Activated T-cell treated with anti-CD3 and anti-CD28 coated beads for 48 hours (primary cell): ENCODE data around the gene IL17D.
A peak's percentile ranks its signal among the peaks of the same experiment; 100 is the strongest.
"Not testable (repeated sequence)": the region's sequence is repeated elsewhere in the genome, so short reads cannot be mapped to it uniquely, and the experiment has no call there.

Experiments
- DNase-seq: peaks from one replicate; pipeline ENCODE4 v3.0.0-alpha.2; 2020; ENCODE audit warnings: low read depth

The IL17D gene, protein sequence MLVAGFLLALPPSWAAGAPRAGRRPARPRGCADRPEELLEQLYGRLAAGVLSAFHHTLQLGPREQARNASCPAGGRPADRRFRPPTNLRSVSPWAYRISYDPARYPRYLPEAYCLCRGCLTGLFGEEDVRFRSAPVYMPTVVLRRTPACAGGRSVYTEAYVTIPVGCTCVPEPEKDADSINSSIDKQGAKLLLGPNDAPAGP

DNA sequence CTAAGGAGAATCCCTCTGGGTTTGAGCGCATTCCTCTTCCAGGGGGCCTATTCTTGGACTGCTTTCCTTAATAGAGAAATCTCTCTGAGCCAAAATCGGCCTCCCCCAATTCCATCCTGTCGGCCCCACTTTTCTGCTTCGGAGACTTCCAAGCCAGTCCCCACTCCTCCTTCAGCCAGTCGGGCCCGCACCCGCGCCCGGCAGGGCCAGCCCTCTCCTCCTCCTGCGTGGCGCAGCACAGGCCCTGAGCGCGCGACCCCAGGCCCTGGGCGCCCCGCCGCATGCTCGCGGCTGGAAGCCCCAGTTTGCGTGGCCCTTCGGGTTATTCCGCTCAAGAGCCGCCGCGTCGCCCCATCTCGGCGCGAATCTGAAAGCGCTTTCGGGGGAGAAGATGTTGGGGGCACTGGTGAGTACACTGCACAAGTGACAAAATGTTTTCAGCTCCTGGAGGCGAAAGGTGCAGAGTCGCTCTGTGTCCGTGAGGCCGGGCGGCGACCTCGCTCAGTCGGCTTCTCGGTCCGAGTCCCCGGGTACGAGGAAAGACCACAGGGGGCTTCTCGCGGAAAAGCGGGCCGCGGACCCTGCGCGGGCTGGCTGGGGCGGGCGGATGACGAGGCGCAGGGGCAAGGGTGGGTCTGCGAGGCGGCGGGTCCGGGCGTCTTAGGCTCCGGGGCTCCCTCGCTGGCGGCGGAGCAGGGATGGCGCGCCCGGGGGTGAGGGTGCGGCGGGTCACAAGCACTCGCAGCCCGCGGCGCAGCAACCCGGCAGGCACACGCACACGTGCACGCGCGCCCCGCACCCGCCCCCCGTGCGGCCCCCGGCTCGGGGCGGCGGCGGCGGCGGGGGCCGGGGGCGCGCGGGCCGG is at the start of gene IL17D:
Gene IL17D, plus strand, starts transcription at position 785 of the 865 bp plus-strand sequence. CDS start 303 bp downstream, outside the sequence.
- DNase-seq = peak; percentile 19

DNA sequence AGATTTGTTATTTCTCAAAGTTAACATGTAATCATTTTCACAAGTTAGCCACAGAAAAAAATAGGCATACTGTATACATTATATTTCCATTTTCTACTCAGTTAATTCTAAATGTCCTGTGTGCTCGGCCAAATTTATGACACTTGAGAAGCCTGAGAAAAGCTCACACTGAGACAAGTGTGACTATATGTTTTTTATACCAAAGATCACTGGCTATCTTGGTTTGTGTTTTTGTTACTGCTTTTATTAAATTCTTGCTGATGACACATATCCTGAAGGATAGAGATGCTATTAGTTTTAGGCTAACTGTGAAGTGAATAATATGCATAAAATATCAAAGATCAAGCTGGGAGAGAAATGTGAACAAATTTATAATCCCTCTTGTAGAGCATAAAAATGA is 49.3 kb upstream of the IL17D start:
- DNase-seq = no peak

DNA sequence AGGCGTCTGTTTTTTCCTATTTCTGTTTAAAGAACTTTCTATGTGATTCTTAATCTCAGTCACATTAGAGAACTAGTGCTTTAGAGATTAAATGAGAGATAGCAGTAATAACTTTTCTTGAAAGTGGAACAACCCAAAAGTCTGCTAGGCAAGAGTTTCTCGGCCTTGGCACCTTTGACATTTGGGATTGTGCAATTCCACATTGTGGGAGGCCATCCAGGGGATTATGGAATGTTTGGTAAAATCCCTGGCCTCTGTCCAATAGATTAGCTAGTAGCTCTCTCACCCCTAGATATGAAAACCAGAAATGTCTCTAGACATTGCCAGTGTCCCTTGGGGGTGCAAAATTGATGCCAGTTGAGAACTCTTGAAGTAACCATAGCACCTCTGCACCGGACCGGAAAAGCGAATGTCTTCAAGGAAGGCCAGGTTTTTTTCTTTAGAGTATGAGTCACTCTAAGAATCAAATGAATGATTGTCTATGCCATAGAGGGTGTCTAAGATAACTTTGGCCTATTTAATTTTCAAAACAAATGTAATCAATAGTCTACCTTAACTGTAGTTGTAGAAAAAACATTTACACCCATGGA is 45.0 kb upstream of the IL17D start:
- DNase-seq = no peak

DNA sequence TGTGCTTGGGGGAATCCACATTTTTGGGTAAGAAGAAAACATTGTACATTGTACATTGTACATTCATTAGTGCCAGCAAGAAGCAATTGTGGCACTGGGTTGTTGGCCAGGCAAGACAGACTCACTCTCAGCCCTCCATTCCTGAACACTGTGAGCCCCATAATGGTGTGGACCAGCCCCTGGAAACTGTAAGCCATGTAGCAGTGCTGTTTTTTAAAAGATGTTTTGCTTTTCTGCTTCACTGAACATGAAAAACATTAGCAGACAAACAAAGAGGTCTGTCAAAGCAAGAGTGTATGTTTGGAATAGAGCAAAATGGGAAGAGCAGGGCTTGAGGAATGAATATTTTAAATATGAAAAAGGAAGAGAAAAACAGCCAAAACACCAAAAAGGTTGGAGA is 39.1 kb upstream of the IL17D start:
- DNase-seq = no peak

DNA sequence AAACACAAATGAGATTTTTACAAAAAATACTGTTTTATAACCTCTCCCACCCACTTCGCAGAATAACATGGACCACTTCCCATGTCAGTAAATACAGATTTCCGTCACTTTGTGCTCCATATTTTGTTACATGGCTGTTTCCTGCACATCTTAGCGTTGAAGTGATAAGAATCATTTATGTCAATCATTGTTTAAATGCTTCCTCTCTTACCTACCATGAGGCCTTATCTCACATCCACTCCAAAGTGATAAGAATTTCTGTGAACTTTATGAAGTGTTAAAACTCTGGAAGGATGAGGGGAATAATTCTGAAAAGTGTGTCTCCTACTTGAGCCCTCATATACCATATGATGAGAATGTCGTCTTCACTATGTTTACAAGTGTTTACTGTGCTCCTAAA is 36.6 kb upstream of the IL17D start:
- no peak for DNase-seq

DNA sequence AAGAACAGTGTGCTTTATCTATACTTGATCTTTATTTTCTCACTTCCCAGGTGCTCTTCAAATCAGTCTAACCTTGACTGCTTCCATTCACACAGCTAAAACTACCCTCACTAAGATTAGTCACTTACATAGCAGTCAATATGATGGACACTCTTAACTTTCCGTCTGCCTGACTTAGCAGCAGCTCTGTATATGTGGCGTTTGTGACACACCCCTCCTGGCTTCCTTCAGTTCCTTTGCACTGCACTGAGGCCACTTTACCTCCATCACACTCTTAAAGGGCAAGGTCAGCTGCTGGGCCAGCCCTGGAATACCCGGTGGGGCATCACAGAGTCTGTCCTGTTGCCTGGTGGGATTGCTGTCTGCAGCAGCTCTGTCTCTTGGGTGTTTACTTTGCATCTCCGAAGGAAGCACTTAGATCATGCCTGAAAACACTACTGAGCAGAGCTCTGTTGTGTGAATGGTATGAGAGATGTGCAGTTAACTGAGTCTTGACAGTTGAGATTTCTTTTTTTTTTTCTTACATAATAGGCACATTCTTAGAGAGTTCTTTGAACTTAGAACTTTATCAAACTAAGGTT is 35.6 kb upstream of the IL17D start:
- no peak for DNase-seq

DNA sequence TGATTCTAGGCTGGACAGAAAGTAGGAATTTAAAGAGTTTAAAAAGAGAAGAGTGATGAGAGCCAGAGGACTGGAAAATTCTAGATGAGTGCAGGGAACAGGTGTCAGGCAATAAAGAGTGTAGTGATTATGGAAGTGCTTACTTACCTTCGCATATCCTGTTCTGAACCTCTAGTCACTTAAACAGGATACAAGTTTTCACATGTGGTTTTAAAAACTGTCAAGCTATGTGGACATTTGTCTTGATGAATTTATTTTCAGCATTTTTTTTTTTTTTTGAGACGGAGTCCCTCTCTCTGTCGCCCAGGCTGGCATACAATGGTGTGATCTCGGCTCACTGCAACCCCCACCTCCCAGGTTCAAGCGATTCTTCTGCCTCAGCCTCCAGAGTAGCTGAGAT is 34.3 kb upstream of the IL17D start:
- DNase-seq = no peak

DNA sequence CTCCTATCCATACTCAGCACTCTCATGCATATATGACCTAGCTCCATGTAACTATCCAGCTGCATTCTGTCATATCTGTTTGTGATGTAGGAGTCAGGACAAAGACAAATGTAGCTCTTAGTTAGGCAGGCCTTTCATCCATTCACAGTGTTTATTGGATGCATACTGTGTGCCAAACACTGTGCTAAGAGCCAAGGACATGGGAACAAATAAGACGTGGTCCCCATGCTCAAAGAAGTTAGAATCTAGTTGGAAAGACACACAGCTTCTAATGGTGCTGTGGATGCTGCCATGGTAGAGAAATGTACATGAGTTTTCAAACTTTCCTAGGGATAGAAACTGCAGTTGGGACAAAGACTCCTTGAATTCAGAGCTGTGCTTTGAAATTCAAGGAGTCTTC is 31.7 kb upstream of the IL17D start:
- DNase-seq = no peak

DNA sequence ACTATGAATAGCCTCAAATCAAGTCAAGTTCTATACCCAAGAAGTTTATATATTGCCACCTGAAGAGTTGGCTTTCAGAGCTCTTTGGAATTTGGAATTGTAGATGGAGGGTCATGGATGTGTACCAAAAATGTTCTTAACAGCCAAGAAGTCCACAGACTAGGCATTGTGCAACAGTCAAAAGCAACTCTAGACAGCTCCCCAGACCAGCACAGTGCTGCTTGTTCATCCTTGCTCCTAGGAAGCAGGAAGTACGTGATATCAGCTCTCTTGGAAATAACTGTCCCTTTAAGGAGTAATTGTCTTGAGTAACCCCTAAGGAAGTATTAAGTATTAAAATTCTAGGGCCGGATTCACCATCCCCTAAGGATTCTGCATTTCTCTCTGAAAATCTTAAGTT is 30.7 kb upstream of the IL17D start:
- no peak for DNase-seq

DNA sequence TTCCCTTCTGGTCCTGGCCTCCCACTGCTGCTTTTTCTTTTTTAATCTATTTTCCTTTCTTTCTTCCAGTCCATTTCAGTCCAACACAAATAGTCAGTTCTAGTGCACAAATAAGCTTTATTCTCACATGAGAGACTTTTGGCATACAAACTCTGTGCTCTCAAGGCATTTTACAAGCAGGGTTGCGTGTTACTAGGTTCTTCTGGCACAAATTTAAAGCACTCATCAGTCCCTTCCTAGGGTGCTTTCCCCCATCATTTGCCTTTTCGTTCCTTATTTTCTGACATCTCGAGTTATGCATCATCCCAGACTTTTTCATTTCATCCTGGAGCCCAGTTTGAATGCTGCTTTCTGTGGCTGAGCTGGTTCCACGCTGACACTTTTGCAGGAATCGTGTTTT is 29.8 kb upstream of the IL17D start:
- no peak for DNase-seq

DNA sequence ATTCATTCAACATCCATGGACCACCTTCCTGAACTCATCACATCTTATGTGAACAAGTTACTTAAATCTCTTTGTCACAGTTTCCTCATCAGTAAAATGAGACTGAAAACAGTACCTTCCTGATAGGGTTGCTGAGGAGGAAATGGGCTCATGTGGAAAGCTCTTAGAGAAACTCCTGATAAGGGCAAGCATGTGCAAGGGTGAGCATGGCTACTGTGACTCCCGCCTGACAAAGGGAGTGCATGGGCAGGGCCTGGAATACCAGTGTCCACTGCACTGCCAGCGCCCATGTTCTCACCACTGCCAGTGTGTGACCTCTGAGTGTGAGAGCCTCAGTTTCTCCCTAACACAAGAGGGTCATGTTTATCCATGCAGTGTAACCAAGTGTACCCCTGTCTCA is 27.3 kb upstream of the IL17D start:
- DNase-seq = no peak

DNA sequence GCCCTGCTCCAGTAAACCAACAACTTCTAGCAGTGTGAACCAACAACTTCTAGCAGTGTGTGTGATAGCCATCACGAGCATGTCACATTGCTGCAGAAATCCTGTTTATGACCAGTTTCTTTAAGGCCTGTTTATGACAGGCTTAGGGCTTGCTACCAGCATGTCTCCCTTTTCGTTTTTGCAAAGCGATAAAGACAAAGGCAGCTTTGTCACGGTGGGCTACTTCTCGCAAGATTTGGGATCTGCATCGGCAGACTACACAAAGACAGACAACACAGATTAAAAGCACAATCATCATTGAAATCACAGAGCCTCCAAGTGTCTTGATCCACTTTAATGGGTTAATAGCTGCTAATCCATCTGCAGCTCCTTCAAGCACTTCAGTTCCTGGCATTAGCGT is 24.9 kb upstream of the IL17D start:
- not testable (repeated sequence) for DNase-seq

DNA sequence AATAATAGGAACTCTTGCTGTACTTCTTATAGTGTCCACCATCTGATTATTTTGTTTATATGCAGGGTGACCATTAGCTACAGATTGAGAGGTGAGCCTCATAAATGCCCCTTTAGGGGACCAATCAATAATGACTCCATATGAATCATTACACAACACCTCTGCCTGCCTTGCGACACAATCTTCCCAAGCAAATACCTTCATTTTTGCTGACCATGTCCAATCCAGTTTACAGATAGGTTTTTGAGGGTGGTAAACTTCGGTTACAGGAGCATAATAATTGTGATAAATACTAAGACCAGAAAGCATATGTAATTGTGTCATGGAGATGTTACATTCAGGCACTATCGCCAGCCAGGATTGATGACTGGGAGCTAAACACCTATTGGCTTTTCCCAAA is 23.6 kb upstream of the IL17D start:
- DNase-seq = no peak

DNA sequence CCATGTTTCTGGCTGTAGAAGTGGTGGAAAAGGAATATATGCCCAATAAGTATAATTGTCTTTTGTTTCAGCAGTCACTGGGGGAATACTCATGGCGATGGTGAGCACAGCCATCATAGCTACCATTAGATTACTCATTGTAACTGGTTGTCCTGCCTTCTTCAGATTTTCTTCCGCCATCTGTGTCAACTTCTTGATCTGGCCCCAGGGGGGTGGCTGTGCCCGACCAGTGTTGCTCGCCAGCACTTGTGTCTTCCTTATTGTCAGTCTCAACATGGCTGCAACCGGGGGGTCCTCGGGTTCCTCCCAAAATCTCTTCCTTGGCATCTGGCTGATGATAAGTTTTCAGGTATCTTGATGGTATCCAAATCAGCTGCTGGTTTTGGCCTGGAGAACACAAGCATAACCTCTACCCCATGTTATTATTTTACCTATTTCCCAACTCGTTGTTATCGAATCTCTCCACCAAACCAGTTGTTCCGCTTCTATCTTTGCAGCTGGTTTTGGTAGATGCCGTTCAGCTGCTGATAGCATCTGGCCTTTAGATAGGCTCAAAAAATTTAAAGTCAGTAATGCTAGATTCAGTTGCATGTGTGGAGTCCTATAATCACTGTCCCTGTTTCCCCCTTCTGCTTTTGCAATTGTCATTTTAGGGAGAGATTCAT is 23.0 kb upstream of the IL17D start:
- no peak for DNase-seq

DNA sequence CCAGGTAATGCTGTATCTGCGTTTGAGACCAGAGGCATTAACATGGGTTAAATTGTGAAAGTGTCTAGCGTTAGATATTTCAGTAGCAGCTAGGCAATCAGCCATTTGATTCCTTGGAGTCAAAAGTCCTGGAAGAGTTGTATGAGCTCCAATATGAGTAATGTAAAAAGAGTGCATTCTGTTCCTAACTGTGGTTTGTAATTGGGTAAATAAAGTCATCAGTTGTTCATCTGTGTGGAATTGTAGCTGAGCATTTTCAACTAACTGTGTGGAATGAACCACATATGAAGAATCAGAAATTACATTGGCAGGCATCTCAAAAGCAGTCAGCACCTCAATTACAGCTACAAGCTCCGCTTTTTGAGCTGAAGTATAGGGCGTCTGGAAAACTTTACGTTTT is 22.0 kb upstream of the IL17D start:
- DNase-seq = not testable (repeated sequence)

DNA sequence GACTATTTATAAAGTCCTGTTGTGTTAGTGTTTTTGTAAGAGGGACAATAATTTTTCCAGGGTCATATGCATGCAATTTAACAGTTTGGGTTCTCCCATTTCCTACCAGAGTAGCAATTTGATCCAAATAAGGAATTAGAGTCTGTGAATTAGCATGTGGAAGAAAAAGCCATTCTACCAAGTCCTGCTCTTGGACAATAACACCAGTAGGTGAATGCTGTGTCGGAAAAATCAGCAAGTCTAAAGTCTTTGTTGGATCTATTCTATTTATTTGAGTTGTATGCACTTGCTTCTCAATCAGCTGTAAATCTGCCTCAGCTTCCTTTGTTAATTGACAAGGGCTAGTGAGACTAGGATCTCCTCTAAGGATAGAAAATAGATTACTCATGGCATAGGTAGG is 21.4 kb upstream of the IL17D start:
- DNase-seq = no peak

DNA sequence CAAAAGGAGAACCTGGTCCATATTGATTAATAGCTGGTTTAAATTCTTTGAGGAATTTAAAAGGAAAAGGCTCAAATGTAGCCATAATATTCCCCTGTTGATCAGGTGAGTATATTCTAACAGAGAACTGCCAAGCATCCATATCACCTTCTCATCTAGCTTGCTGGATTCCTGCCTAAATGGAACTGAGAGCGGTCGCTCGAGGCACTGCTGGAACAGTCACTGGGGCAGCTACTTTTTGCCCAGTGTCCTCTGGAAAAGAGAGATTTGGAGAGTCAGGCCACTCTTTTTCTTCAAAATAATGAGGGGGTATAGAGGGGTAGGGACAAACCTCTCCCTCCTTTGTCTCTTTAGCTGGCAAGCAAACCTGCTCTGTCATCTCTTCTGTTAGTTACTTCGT is 19.5 kb upstream of the IL17D start:
- DNase-seq = no peak

DNA sequence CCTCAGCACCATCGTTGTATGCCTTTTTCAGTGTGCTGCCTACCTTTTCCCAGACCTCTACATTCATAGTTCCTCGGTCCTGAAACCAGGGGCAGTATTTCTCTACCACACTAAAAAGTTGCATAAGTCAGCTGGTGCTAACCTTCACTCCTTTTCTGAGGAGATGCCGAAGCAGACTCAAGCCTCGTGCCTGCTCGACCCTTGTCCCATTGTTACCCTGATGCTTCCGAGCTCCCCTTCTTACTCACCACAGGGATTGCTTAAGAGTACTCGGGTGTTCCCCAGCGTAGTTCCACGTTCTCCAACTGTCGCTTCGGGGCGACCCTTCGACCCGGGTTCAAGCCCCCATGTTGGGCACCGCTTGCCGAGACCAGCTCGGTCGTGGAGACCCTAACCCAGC is 19.0 kb upstream of the IL17D start:
- DNase-seq = no peak

DNA sequence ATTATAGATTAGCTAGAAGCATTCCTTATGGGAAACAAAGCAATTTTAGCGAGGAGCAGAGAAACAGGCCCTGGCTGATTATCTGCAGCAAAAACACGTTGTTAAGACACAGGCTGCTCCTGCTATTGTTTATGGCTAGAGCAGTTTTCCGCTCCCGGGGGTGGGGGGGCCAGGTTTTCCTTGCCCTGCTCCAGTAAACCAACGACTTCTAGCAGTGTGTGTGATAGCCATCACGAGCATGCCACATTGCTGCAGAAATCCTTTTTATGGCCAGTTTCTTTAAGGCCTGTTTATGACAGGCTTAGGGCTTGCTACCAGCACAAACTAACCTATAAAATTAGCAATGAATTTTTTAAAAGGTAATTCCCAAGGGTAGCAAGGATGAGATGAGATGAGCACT is 18.4 kb upstream of the IL17D start:
- no peak for DNase-seq

DNA sequence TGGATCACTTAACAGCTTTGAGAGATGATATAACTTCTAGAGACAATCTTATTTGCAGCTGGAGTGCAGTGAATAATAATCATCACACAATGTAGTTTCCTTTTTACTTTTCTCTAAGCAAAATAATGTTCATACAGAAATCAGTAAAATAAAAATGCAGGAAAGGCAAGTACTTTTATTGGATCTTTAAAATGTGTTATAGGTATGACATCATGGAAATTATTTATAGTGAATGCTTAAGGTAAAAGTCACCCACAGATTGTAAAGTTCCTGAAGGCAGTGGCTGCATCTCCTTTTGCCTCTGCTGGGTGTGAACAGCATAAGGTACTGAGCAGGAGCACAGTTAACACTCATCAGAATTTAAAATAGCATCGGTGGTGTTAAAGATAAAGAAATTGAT is 17.3 kb upstream of the IL17D start:
- DNase-seq = no peak

DNA sequence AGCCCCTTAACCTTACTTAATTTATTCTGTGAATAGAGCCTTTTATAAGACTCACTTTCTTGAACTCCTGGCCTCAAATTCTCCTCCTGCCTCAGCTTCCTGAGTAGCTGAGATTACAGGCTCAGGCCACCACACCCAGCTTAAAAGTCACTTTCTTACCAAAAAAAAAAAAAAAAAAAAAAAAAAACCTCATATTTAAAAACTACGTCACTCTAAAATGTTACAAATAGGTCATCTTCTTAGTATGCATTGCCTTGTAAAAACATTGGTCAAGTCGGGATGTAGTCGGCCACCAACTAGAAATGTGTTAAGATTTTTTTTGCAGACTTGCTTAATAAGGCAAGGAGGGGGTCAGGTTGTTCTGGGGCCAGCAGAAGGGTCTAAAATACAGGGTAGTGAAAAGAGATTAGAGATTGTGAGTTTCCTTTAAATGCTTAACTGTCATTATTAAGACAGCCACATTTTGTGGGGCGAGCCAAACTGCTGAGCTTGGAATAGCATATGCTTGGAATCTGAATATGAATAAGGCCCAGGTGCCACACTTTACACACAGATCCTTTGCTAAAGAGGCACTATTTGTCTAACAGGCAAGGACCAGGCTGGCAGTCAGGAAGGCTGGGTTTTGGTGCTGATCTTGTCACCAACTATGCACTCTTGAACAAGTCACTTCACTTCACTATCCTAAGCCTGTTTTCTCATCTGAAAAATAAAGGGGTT is 16.5 kb upstream of the IL17D start:
- no peak for DNase-seq

DNA sequence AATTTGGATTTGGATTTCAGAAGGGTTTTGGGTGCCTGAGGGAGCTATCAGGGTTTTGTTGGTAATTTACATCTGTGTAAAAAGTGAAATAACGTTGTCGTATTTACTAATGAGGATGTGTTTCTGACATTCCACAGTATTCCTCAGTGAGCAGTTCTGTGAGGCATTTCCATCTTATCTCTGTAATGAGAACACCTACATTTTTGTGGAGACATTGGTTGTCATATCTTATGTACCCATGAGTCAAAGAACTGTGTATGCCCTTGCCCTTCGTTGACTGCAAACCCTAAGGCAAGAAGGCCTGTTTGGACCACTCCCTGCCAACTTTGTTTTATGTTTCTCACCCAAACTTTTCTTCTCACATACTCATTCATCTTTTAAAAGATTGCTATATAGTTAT is 14.2 kb upstream of the IL17D start:
- DNase-seq = no peak
